NCI-H510A treated with DMSO at 0.1 percent for 48 hours (cell line): ENCODE data around the gene GAP43.
"Not testable (repeated sequence)": the region's sequence is repeated elsewhere in the genome, so short reads cannot be mapped to it uniquely, and the experiment has no call there.

Source experiments
- DNase-seq: peaks from one replicate; lab custom pipeline; 2025; lab: John Stamatoyannopoulos, UW

GAP43 gene

GRCh38 chr3:115698851-115699591, 75.7 kb downstream of the GAP43 start:
- no peak for DNase-seq

DNA sequence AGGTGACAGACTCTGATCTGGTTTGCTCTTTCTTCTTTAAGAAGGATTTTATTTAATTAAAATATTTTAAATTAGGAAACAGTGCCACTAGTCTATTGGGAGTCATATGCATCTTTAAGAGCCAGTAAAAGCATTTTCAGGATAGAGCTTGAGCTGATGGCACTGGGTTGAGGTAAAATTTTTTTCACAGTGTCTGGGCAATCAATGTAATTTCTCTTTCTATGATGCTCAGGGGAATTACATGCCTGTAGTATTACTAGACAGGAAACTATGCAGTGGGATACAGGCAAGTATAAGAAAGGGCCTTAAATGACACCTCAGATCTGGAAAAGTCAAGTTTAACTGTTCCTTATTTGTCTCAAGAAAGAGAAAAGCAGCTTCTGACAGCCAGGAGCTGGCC, 76.4 kb downstream of the GAP43 start:
- no peak for DNase-seq

- no peak for DNase-seq
Observed at GRCh38 chr3:115702598-115702997, 79.3 kb downstream of the GAP43 start.

DNA sequence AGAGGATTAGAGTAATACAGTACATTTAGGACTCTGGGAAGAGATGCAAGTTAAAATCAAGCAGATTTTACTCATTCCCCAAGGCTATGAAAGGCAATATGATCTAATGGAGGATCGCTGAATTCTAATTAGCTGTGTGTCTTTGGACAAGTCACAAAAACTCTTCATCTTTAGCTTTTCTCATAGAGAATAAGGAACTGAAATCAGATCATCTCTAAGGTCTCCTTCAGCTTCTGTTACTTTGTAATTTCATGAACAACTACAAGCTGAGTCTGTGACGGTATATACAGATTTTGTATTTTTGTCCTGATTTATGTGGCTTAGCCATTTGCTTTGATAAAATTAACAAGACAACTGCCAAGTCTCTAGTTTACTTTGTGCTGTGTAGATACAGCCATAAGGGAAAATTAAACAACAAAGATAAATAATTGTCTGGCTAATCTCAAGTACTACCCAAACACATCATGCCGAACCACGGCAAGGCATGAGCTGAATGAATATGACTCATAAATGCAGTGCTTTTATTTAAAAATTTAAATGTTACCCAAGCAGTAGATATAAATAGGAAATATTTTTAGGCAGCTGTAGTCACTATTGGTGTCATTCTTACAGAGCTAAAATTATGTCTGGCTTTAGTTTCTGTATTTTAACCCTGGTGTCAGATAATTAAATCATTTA, 81.5 kb downstream of the GAP43 start:
- DNase-seq: no peak

GRCh38 chr3:115706311-115706829, 83.1 kb downstream of the GAP43 start:
- DNase-seq: no peak

- no peak for DNase-seq
Observed at GRCh38 chr3:115708540-115708939, 85.2 kb downstream of the GAP43 start.

GRCh38 chr3:115709093-115709492, 85.8 kb downstream of the GAP43 start:
- no peak for DNase-seq

DNA sequence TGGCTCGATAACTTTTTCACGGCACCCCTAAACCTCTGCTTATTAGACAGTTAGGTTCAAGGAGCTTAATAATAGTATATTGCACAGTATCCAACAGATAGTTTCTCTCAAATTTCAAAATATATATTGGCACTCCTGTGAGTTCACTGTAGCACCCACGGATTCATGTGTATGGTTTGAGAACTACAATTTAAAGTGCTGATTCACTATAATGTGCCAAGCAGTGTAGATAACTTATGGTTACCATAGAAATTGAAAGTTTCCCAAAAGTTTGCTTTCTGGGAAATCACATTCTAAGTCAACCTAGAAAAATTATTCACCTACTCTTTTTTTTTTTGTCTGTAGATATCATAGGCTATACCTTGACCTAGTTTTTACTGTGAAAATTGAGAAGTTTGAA, 86.6 kb downstream of the GAP43 start:
- DNase-seq: no peak

GRCh38 chr3:115710799-115711198, 87.5 kb downstream of the GAP43 start:
- DNase-seq: no peak

DNA sequence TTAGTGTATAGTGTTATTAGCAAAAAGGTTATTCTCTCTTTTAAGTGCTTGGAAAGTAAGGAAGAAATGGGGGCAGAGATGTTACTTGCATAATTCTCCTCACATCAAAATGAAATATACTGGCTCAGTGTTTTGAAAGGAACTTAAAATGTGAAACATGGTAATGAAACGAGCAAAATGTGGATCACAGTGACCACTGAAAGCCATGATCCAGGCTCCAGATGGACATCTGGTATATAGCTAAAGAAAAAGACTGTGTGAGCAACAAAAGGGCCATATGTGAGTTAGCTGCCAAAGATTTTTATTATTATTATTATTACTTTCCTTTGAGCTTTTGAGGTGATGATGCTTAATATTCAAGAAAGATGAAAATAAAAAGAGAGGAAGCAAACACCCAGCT, 89.6 kb downstream of the GAP43 start:
- no peak for DNase-seq

- DNase-seq: peak; percentile 30
Observed at GRCh38 chr3:115713284-115713683, 90.0 kb downstream of the GAP43 start.

DNA sequence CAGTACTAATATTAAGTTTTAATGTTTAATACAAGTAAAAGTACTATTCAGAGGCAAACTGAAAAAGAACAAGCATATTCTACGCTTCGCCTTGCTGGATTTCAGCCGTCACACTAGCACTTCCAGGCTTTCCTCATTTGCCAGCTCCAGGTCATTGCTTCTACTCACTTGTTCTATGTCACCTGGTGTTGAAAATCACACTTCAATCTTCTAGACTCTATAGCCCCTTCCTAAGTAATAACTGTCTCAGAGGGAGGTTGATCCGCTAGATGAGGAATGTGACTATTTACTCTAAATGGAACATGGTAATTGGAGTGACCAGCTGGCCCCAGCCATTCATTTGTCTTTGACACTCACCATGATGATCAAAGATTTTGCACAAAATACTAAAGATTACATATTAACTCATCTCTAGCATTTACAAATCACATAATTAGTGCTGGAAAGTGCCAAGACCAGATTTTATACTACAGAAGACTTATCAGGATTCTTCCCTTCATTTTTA, 92.0 kb downstream of the GAP43 start:
- DNase-seq: no peak

DNA sequence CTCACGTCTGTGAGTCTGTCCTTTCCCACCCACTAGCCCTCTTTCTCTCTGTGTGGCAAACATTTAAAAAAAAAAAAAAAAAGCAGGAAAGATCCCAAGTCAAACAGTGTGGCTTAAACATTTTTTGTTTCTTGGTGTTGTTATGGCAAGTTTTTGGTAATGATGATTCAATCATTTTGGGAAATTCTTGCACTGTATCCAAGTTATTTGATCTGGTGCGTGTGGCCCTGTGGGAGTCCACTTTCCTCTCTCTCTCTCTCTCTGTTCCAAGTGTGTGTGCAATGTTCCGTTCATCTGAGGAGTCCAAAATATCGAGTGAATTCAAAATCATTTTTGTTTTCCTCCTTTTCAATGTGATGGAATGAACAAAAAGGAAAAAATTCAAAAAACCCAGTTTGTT, 97.7 kb downstream of the GAP43 start:
- DNase-seq: no peak

- DNase-seq: no peak
Observed at GRCh38 chr3:115725800-115726199, 102.5 kb downstream of the GAP43 start.

DNA sequence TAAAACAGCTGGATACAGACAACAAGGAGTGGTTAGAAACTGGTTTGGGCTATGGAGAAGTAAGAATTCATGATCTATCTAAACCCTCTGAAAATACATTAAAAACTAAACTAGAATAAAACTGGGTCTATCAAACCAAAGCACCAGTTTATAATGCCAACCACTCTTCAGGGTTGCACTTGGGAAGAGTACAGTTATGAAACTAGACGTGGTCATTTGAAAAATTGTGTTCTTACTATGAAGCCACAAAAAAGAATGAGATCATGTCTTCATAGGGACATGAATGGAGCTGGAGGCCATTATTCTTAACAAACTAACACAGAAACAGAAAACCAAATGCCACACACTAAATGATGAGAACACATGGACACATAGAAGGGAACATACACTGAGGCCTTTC, 103.8 kb downstream of the GAP43 start:
- no peak for DNase-seq

DNA sequence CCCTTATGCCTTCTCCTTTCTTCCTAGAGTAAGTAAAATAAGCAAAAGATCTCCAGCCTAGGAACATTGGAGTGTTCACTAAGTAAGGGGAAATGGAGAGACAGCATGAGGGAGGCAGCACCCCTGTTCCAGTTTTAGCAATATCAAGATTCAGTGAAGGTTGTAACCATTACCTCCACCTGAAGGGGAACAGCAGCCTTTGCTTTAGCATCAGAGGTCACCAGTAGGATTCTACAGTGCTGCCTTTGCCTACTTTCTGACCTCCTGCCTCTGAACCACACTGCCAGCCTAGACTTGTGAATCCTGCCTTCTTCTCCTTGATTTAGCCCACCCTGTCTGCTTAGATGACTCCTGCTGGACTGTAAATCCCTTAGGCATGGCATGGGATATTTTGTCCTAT, 104.7 kb downstream of the GAP43 start:
- no peak for DNase-seq

- DNase-seq: not testable (repeated sequence)
Observed at GRCh38 chr3:115736341-115736740, 113.0 kb downstream of the GAP43 start.

DNA sequence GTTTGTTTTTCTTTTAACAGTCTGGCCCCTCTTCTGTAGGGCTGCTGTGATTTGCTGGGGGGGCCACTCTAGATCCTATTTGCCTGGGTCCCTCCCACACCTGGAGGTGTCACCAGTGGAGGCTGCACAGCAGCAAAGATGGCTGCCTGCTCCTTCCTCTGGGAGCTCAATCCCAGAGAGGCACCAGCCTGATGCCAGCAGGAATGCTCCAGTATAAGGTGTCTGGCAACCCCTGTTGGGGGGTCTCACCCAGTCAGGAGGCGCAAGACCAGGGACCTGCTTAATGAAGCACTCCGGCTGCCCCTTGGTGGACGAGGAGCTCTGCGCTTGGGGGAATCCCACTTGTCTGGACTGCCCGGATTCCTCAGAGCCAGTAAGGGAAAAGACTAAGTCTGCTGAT, 118.3 kb downstream of the GAP43 start:
- DNase-seq: no peak

GRCh38 chr3:115744516-115744915, 121.2 kb downstream of the GAP43 start:
- not testable (repeated sequence) for DNase-seq

DNA sequence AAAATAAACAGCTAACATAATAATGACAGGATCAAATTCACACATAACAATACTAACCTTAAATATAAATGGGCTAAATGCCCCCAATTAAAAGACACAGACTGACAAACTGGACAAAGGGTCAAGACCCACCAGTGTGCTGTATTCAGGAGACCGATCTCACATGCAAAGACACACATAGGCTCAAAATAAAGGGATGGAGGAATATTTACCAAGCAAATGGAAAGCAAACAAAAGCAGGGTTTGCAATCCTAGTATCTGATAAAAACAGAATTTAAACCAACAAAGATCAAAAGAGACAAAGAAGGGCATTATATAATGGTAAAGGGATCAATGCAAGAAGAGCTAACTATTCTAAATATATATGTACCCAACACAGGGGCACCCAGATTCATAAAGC, 129.7 kb downstream of the GAP43 start:
- DNase-seq: not testable (repeated sequence)

GRCh38 chr3:115758076-115758763, 134.9 kb downstream of the GAP43 start:
- DNase-seq: no peak

DNA sequence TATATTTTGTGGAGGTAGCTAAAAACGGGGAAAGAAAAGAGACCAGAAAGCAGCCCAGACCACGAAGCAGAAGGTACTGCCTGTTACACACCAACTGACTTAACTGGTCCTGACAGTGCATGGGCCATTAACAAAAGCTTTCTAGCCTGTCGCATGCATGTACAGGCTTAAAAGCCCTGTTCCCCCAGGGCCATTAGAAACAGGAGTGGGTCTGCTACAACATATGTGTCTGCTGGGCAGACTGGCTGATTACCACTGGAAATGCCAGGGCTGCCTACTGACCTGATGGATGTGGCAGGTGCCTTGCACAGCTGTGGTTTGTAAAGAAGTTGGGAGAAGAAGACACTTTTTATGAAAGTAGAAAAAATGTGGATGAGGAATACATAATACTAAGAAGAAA, 137.4 kb downstream of the GAP43 start:
- no peak for DNase-seq

DNA sequence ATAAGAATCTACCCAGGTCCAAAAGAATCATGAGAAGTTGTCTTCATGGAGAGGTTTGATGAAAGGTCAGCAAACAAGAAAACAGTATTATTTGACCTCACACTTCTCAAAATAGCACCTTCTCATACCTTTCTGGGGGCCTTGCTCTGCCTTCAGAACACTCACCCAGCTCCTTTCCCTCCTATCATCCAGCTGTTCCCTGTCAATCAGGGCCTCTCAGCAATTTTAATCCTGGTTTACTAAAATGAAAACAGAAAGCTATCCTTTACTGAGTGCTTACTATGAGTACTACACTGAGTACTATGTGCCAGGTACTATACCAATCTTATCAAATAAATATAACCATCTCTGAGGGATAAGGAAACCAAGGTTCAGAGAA, 138.6 kb downstream of the GAP43 start:
- DNase-seq: no peak
